Neural cell (in vitro differentiated cells): Measurements from ENCODE around the gene PTHLH. TPM values are rescaled to one million over a fixed set of nuclear protein-coding genes. Genes with fewer than 3 reads are reported as not detected.

Source experiments
- H2AFZ ChIP-seq: fragments of 200-600, 300-800 bp; sonication (generic), shearing (Covaris generic); 2 replicates; pipeline ENCODE4 v1.6.0; 2014; ENCODE audit warnings: low read depth, mild to moderate bottlenecking, antibody characterized with exemption, low read length, moderate library complexity
- H3F3A ChIP-seq: fragments of 200-600 bp; shearing (Covaris generic); 2 replicates; pipeline ENCODE4 v1.6.1; 2016; ENCODE audit warnings: mild to moderate bottlenecking, moderate library complexity, mixed read lengths, antibody characterized with exemption, low read length; ENCODE audit not compliant: insufficient read depth, poor library complexity, severe bottlenecking
- H3K27ac ChIP-seq: fragments of 200-600, 300-800 bp; sonication (generic), shearing (Covaris generic); 2 replicates; pipeline ENCODE4 v1.5.1; 2014; ENCODE audit warnings: mild to moderate bottlenecking, low read length, moderate library complexity
- H3K27me3 ChIP-seq: fragments of 300-800, 200-600 bp; sonication (generic), shearing (Covaris generic); 2 replicates; pipeline ENCODE4 v1.6.0; 2014; ENCODE audit warnings: mild to moderate bottlenecking, low read depth, low read length, moderate library complexity; ENCODE audit not compliant: insufficient read depth
- H3K36me3 ChIP-seq: fragments of 300-800, 200-600 bp; sonication (generic), shearing (Covaris generic); 2 replicates; pipeline ENCODE4 v1.5.1; 2014; ENCODE audit warnings: mild to moderate bottlenecking, antibody characterized with exemption, low read length, moderate library complexity; ENCODE audit not compliant: insufficient read depth
- H3K4me2 ChIP-seq: fragments of 300-800, 200-600 bp; sonication (generic), shearing (Covaris generic); 2 replicates; pipeline ENCODE4 v1.6.0; 2014; ENCODE audit warnings: mild to moderate bottlenecking, low read length
- H3K4me3 ChIP-seq: fragments of 300-800, 200-600 bp; sonication (generic), shearing (Covaris generic); 2 replicates; pipeline ENCODE4 v1.5.1; 2014; ENCODE audit warnings: mild to moderate bottlenecking, low read length, moderate library complexity
- H3K79me2 ChIP-seq: fragments of 200-600 bp; shearing (Covaris generic); replicated peaks from 2 replicates; pipeline ENCODE4 v1.6.0; 2014; ENCODE audit warnings: mild to moderate bottlenecking, low read length, moderate library complexity; ENCODE audit not compliant: insufficient read depth
- H3K9ac ChIP-seq: fragments of 300-800, 200-600 bp; sonication (generic), shearing (Covaris generic); 2 replicates; pipeline ENCODE4 v1.6.1; 2016; ENCODE audit warnings: mild to moderate bottlenecking, low read length, mixed read lengths
- H3K9me2 ChIP-seq: fragments of 200-600 bp; shearing (Covaris generic); 2 replicates; pipeline ENCODE4 v1.6.1; 2016; ENCODE audit warnings: mild to moderate bottlenecking, low read length, mixed read lengths; ENCODE audit not compliant: insufficient read depth
- H3K9me3 ChIP-seq: fragments of 200-600, 300-800 bp; sonication (generic), shearing (Covaris generic); 2 replicates; pipeline ENCODE4 v1.6.1; 2016; ENCODE audit warnings: mild to moderate bottlenecking, mixed run types, low read length, moderate library complexity, mixed read lengths
- H4K20me1 ChIP-seq: fragments of 200-600 bp; shearing (Covaris generic); 2 replicates; pipeline ENCODE4 v1.6.1; 2016; ENCODE audit warnings: mild to moderate bottlenecking, mixed run types; ENCODE audit not compliant: insufficient read depth
- CTCF ChIP-seq: fragments of 450-650 bp; IDR thresholded peaks from 2 replicates; pipeline ENCODE4 v1.5.1; 2014; ENCODE audit warnings: antibody characterized with exemption, mild to moderate bottlenecking, moderate library complexity; ENCODE audit not compliant: poor library complexity, severe bottlenecking
- EZH2 ChIP-seq: fragments of 200-600, 300-800 bp; shearing (Covaris generic), sonication (generic); IDR thresholded peaks from 2 replicates; pipeline ENCODE4 v1.6.1; 2014; ENCODE audit warnings: antibody characterized with exemption, low read length, borderline replicate concordance, mild to moderate bottlenecking; ENCODE audit not compliant: insufficient read depth, poor library complexity, severe bottlenecking
- MXI1 ChIP-seq: fragments of 450-650 bp; conservative IDR thresholded peaks from 2 replicates; pipeline ENCODE4 v1.6.1; 2014; ENCODE audit warnings: antibody characterized with exemption, mild to moderate bottlenecking; ENCODE audit not compliant: poor library complexity, severe bottlenecking
- POLR2AphosphoS5 ChIP-seq: IDR thresholded peaks from 2 replicates; pipeline ENCODE4 v1.6.1; 2012
- RAD21 ChIP-seq: fragments of 450-650 bp; conservative IDR thresholded peaks from 2 replicates; pipeline ENCODE4 v1.6.1; 2014; ENCODE audit warnings: antibody characterized with exemption, mild to moderate bottlenecking, moderate library complexity
- REST ChIP-seq: IDR thresholded peaks from 2 replicates; pipeline ENCODE4 v1.6.1; 2012; ENCODE audit warnings: borderline replicate concordance
- SMC3 ChIP-seq: fragments of 450-650 bp; conservative IDR thresholded peaks from 2 replicates; pipeline ENCODE4 v1.6.1; 2014; ENCODE audit warnings: antibody characterized with exemption, mild to moderate bottlenecking, moderate library complexity; ENCODE audit not compliant: poor library complexity
- TAF1 ChIP-seq: IDR thresholded peaks from 2 replicates; pipeline ENCODE4 v1.6.1; 2012; ENCODE audit warnings: low read depth
- polyA plus RNA-seq: library from polyadenylated mRNA; depleted of rRNA; stranded (reverse); fragments of >200 nt; gene quantifications from 2 replicates; pipeline ENCODE4 v1.2.3, GENCODE V29; 2014

Gene PTHLH
- polyA plus RNA-seq, 1 donor from 2014 or later, result 0.22 TPM

- TF ChIP-seq CTCF (peak; percentile 52), RAD21 (peak; percentile 52), MXI1 (no peak), SMC3 (peak; percentile 27), REST (no peak)
- Histone ChIP-seq H3K4me2 (peak overlapping the region; percentile 81), H3K9me3 (no peaks in the 10 kb centered on the region), H4K20me1 (no peaks in the 10 kb centered on the region), H3K79me2 (no peaks in the 10 kb centered on the region), H3K4me3 (peak overlapping the region; percentile 71), H3K36me3 (no peaks in the 10 kb centered on the region), H3K9ac (no peak overlapping the region), H3K27ac (no peak overlapping the region), H3K27me3 (peaks cover 97% of the 10 kb centered on the region), H2AFZ (no peak overlapping the region), H3K9me2 (no peaks in the 10 kb centered on the region), H3F3A (no peaks in the 10 kb centered on the region)
These were observed 2.7 kb downstream of the PTHLH start for GRCh38 chr12:27969624-27970400.

GRCh38 chr12:27968972-27969623, 3.4 kb downstream of the PTHLH start:
- peak overlapping the region; percentile 71 for H3K4me3 ChIP-seq
- H3F3A ChIP-seq, result no peaks in the 10 kb centered on the region
- no peak overlapping the region for H2AFZ ChIP-seq
- H3K27ac ChIP-seq, result no peak overlapping the region
- no peak overlapping the region for H3K9ac ChIP-seq
- no peaks in the 10 kb centered on the region for H3K36me3 ChIP-seq
- TF ChIP-seq POLR2AphosphoS5, result no peak
- no peak for TF ChIP-seq TAF1
- no peak for TF ChIP-seq EZH2
- TF ChIP-seq CTCF, result peak; percentile 24
- TF ChIP-seq SMC3, result no peak
- no peaks in the 10 kb centered on the region for H3K9me3 ChIP-seq
- no peaks in the 10 kb centered on the region for H3K79me2 ChIP-seq
- peaks cover 92% of the 10 kb centered on the region for H3K27me3 ChIP-seq
- H3K4me2 ChIP-seq, result peak overlapping the region; percentile 81
- no peaks in the 10 kb centered on the region for H4K20me1 ChIP-seq
- no peaks in the 10 kb centered on the region for H3K9me2 ChIP-seq
